Measurements from ENCODE around the gene ITM2C.

GRCh38 chr2:230868947-230869913 is 4.5 kb downstream of the ITM2C start:
- TF ChIP-seq CTCF (IDR thresholded peaks at IDR 0.05; ENCODE audit: low read depth, low read length, poor library complexity, severe bottlenecking) (no peak), EZH2phosphoT487 (IDR thresholded peaks at IDR 0.05; ENCODE audit: borderline replicate concordance, low read length) (no peak)
